Spleen (tissue), 11 donors: Measurements from ENCODE around the gene PHACTR1. TPM values are rescaled to one million over a fixed set of nuclear protein-coding genes. Genes with fewer than 3 reads are reported as not detected.

ENCODE experiments used
- DNase-seq: peaks from one replicate; pipeline ENCODE4 v3.0.0-alpha.2; 2020
- H3K27ac ChIP-seq, 8 donors: fragments of 200-600 bp; sonication (generic) in 7 of 8; 1 replicate in 4 of 8; 2 replicates in 4 of 8; pipeline versions ENCODE4 v1.5.0 to v1.8.0; 2016 to 2021; ENCODE audit warnings: inconsistent platforms in 4 of 8, mild to moderate bottlenecking in 4 of 8, moderate library complexity in 1 of 8
- H3K27me3 ChIP-seq, 7 donors: fragments of 200-600 bp; sonication (generic) in 6 of 7; replicated peaks in 1 of 7; 1 replicate in 4 of 7; 2 replicates in 3 of 7; pipeline versions ENCODE4 v1.5.0 to v1.8.0; 2016 to 2021; ENCODE audit warnings: inconsistent platforms in 3 of 7, mild to moderate bottlenecking in 1 of 7
- H3K36me3 ChIP-seq, 6 donors: fragments of 200-600 bp; sonication (generic) in 5 of 6; 1 replicate in 4 of 6; 2 replicates in 2 of 6; pipeline versions ENCODE4 v1.5.0 to v1.8.0; 2016 to 2021; ENCODE audit warnings: inconsistent platforms in 2 of 6
- H3K4me1 ChIP-seq, 6 donors: fragments of 200-600 bp; sonication (generic) in 5 of 6; 1 replicate in 3 of 6; 2 replicates in 3 of 6; pipeline versions ENCODE4 v1.5.0 to v1.8.0; 2016 to 2021; ENCODE audit warnings: inconsistent platforms in 3 of 6
- H3K4me3 ChIP-seq, 8 donors: fragments of 200-600 bp; sonication (generic) in 7 of 8; 1 replicate in 4 of 8; 2 replicates in 4 of 8; pipeline versions ENCODE4 v1.5.0 to v1.8.0; 2016 to 2021; ENCODE audit warnings: inconsistent platforms in 4 of 8, mild to moderate bottlenecking in 4 of 8, moderate library complexity in 2 of 8
- H3K9me3 ChIP-seq, 8 donors: fragments of 200-600 bp; sonication (generic) in 7 of 8; 1 replicate in 4 of 8; 2 replicates in 4 of 8; pipeline versions ENCODE4 v1.5.0 to v1.8.0; 2016 to 2021; ENCODE audit warnings: inconsistent platforms in 4 of 8
- POLR2A ChIP-seq, 3 donors: fragments of 450-650 bp; IDR thresholded peaks; one replicate each; pipeline ENCODE4 v1.5.1; 2017; ENCODE audit warnings: antibody characterized with exemption in 3 of 3, mild to moderate bottlenecking in 1 of 3
- POLR2AphosphoS5 ChIP-seq, 3 donors: sonication (generic); formaldehyde crosslinking; IDR thresholded peaks; one replicate each; pipeline ENCODE4 v1.5.1; 2017; ENCODE audit warnings: antibody characterized with exemption in 3 of 3
- WGBS, 5 donors: extraction: QIAGEN DNeasy Blood & Tissue Kit in 3 of 5; methylation state at CpG; one replicate each; pipeline versions ENCODE4 v1.1.5 to v1.1.7; 2013 to 2018; 5-methylcytosine and 5-hydroxymethylcytosine counted together
- intact Hi-C: fragments of 100-400 bp; cut with DNase I; formaldehyde crosslinking; loops from one replicate; pipeline ENCODE4 v1.15.0; 2023; ENCODE audit warnings: low total_unique reads
- polyA plus RNA-seq, 3 donors: library from polyadenylated mRNA; stranded (reverse); fragments of 200-250 nt; gene quantifications; one replicate each; pipeline ENCODE4 v1.2.1, GENCODE V29; 2013
- total RNA-seq, 7 donors: library from RNA; depleted of rRNA in 3 of 7; stranded (reverse); fragments of >200 nt in 3 of 7; fragmentation: NEBNext Ultra II Directional in 4 of 7; extraction: Animal tissue kit (Norgen Biotek cat#: 25700) in 4 of 7; gene quantifications; one replicate each; pipeline versions ENCODE4 v1.1.0 to v1.2.1, GENCODE V29; 2016 to 2021
- TF ChIP-seq, protein P1 (sequence below), 11 experiments: fragments of 200-600 bp in 7 of 11; fragments of 450-650 bp in 4 of 11; sonication (generic) in 4 of 11; IDR thresholded peaks in 8 of 11; conservative IDR thresholded peaks in 3 of 11; 1 replicate in 7 of 11; 2 replicates in 4 of 11; pipeline versions ENCODE4 v1.4.0 to v1.8.0; 2016 to 2021; ENCODE audit warnings: antibody characterized with exemption in 11 of 11, inconsistent platforms in 4 of 11, mild to moderate bottlenecking in 1 of 11
- donor health status: healthy with polysubstance abuse.
- donor health status: DM: no; HTN: no; CAD: no; lungs with moderate emphysema.
- donor health status: DM: no; HTN: no; CAD: no.
- donor health status: Bipolar disorder and iron deficiency.
- donor health status: healthy.
- donor health status: DM: no; HTN: no; CAD: no.
- donor health status: DM: yes; HTN: yes; CAD: no.

PHACTR1 gene
- total and polyA plus RNA-seq, 10 donors = 8.5 to 45.3 (median 30.8) TPM

DNA sequence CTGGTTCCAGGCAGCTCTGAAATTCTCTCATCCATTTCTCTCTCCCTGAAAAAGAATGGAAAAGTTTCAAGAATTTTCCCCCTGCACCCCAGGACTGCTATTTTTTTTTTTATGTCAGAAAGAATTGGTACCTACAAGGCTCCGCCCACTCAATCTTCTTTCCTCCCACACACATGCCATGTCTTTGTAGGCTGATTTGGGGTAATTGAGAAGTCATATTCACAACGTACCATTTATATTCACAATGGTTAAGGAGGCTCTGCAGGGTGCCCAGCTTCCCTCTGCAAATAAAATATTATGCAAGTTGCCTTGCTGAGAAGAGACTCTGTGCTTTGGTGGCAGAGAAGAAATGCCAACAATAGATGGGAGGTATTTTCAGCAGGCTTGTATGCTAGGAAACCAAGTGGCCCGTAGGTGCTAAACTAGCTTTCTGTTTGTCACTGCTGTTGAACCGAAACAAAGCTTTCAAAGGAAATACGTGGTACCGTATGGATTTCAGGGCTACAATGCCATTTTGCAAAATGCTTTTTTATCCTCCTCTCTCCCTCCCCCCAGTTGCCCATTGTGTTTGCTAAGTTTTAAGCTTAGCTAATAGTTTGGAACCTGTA lies 150.0 kb downstream of the PHACTR1 start:
- DNase-seq = no peak
- Histone ChIP-seq H3K27me3 (peaks cover 0 to 10% (median 0%) of the 10 kb centered on the region in 7 donors), H3K27ac (no peak overlapping the region), H3K4me3 (no peak overlapping the region), H3K4me1 (no peaks in the 10 kb centered on the region), H3K36me3 (no peaks in the 10 kb centered on the region), H3K9me3 (no peaks in the 10 kb centered on the region)
- WGBS, 5 donors = 76 to 86% (median 82%) methylated on average over 6 of the region's 6 CpGs
- intact Hi-C loops = no loop called here
- TF ChIP-seq, protein P1, sequence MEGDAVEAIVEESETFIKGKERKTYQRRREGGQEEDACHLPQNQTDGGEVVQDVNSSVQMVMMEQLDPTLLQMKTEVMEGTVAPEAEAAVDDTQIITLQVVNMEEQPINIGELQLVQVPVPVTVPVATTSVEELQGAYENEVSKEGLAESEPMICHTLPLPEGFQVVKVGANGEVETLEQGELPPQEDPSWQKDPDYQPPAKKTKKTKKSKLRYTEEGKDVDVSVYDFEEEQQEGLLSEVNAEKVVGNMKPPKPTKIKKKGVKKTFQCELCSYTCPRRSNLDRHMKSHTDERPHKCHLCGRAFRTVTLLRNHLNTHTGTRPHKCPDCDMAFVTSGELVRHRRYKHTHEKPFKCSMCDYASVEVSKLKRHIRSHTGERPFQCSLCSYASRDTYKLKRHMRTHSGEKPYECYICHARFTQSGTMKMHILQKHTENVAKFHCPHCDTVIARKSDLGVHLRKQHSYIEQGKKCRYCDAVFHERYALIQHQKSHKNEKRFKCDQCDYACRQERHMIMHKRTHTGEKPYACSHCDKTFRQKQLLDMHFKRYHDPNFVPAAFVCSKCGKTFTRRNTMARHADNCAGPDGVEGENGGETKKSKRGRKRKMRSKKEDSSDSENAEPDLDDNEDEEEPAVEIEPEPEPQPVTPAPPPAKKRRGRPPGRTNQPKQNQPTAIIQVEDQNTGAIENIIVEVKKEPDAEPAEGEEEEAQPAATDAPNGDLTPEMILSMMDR (IDR thresholded peaks at IDR 0.05 in 8 of 11, conservative IDR thresholded peaks at IDR 0.05 in 3 of 11) = no peak
- TF ChIP-seq POLR2A (IDR thresholded peaks at IDR 0.05) (no peak), POLR2AphosphoS5 (IDR thresholded peaks at IDR 0.05) (no peak)

DNA sequence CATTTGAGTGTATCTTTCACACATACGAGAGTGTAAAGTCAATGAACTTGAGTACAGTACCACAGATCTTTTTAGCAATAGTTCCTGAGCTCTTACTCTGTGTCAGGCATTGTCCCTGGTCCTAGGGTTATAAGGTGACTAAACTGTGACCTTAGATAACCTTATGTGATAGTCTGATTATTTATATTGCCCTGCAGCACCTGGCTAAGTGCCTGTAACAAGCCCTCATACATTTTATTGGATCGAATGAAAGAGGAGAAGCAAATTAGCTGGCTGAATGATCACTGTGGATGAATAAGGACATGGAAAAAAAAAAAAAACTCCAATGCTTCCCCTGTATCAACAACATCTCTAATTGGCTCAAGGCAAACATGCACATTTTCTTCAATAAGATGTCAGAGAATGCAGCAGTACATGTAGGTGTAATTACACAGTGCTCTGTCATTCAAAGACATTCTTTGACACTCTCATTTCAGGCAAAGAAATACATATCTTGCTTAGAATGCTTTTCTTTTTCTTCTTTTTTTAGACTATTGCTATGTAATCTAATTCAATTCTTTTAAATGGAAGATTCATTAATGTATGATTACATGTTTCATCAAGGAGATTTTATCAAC lies 153.4 kb downstream of the PHACTR1 start:
- Histone ChIP-seq H3K9me3 (no peaks in the 10 kb centered on the region), H3K36me3 (no peaks in the 10 kb centered on the region), H3K4me3 (no peak overlapping the region), H3K27ac (no peak overlapping the region), H3K27me3 (peaks cover 0 to 10% (median 0%) of the 10 kb centered on the region in 7 donors), H3K4me1 (no peaks in the 10 kb centered on the region)
- TF ChIP-seq, protein P1 (IDR thresholded peaks at IDR 0.05 in 8 of 11, conservative IDR thresholded peaks at IDR 0.05 in 3 of 11) = no peak
- no peak for TF ChIP-seq POLR2A (IDR thresholded peaks at IDR 0.05)
- no peak for TF ChIP-seq POLR2AphosphoS5 (IDR thresholded peaks at IDR 0.05)
- DNase-seq = no peak
- WGBS, 5 donors = 67 to 86% (median 71%) methylated on average over 2 of the region's 2 CpGs
- intact Hi-C loops = no loop called here

DNA sequence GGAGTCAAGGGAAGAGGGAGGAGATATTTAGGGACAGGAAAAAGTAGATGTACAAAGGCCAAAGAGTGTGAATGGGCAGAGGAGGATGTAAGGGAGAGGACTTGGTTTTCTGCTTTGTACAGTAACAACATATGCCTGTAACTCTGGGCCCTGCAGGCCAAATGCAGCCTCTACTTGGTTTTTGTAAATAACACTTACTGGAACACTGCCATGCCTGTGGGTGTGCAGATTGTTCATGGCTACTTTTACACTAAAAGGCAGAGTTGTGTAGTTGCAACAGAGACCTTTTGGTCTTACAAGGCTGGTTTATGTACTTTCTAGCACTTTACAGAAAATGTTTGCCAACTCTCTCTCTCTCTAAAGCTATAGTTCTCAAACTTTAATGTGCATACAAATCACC lies 157.1 kb downstream of the PHACTR1 start:
- DNase-seq = no peak
- H3K9me3 ChIP-seq = no peaks in the 10 kb centered on the region
- peaks cover 0 to 13% (median 0%) of the 10 kb centered on the region in 7 donors for H3K27me3 ChIP-seq
- no peak for TF ChIP-seq POLR2A (IDR thresholded peaks at IDR 0.05)
- TF ChIP-seq, protein P1 (IDR thresholded peaks at IDR 0.05 in 8 of 11, conservative IDR thresholded peaks at IDR 0.05 in 3 of 11) = no peak
- no peak for TF ChIP-seq POLR2AphosphoS5 (IDR thresholded peaks at IDR 0.05)
- no peak overlapping the region for H3K4me3 ChIP-seq
- H3K27ac ChIP-seq = no peak overlapping the region
- H3K36me3 ChIP-seq = no peaks in the 10 kb centered on the region
- intact Hi-C loops = no loop called here
- H3K4me1 ChIP-seq = no peaks in the 10 kb centered on the region

DNA sequence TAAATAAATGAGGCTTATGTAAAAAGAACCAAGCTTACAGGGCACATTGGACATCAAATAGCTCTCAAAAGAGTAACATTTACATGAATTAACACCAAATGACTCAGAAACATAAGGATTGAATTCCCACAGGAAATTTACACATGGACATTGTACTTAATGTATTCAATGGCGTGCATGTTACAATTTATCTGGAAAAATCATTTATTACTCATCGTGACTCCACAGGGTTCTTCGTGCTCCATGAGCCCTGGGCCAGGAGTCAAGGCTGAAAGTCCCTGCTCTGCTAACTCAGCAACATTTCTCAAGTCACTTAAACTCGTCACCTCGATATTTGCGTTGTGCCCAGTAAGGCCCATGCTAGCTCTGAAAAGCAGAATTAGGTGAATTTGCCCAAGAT lies 158.5 kb downstream of the PHACTR1 start:
- peaks cover 0 to 7% (median 0%) of the 10 kb centered on the region in 7 donors for H3K27me3 ChIP-seq
- H3K9me3 ChIP-seq = no peaks in the 10 kb centered on the region
- TF ChIP-seq, protein P1 (IDR thresholded peaks at IDR 0.05 in 8 of 11, conservative IDR thresholded peaks at IDR 0.05 in 3 of 11) = no peak
- TF ChIP-seq POLR2A (IDR thresholded peaks at IDR 0.05) = no peak
- no peak for TF ChIP-seq POLR2AphosphoS5 (IDR thresholded peaks at IDR 0.05)
- no peak for DNase-seq
- no peaks in the 10 kb centered on the region for H3K36me3 ChIP-seq
- intact Hi-C loops = no loop called here
- no peak overlapping the region for H3K4me3 ChIP-seq
- WGBS, 5 donors = 79 to 91% (median 89%) methylated on average over 6 of the region's 6 CpGs
- no peaks in the 10 kb centered on the region for H3K4me1 ChIP-seq
- H3K27ac ChIP-seq = no peak overlapping the region
